ENCODE data around the gene DRAM1.
A peak's percentile ranks its signal among the peaks of the same experiment; 100 is the strongest.
"Not testable (repeated sequence)": the region's sequence is repeated elsewhere in the genome, so short reads cannot be mapped to it uniquely, and the experiment has no call there.

DRAM1 gene

DNA sequence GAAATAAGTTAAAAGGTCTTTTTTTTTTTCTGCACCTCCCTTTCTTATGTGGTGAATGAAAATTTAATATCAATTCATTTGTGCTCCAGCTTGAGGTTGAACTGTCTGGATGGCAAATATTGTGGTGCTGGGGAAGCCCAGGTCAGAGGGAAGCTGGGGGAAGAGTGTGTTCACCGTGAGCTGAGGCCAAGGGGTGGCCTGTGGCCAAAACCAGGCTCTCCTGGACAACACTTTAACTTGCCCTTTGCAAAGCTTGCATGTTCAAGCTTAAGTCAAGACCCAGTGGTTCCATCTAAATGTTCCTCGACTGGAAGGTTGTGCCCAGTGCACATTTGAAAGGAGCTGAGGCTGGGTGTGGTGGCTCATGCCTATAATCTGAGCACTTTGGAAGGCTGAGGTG, 28.8 kb downstream of the DRAM1 start:
- no peak for DNase-seq (ENCODE audit: low read depth in 2 of 2)

DNA sequence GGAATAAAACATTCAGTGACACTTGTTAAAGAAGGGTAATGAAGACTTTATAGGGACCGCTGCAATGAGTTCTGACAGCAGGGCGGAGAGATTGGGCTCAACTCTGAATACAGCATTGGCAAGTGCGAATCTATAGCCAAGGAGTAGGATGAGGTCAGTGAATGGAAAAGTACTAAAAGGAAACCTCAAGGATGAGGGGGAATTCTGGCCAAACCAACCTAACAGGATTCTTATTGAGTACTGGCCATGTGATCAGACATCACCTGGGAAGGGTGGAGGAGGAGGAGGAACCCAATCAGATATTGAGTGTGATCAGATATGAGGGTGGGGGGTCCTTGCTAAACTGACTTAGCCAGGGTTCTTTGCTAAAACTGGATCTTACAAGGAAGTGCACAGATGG, 31.0 kb downstream of the DRAM1 start:
- no peak for DNase-seq (ENCODE audit: low read depth in 2 of 2)

DNA sequence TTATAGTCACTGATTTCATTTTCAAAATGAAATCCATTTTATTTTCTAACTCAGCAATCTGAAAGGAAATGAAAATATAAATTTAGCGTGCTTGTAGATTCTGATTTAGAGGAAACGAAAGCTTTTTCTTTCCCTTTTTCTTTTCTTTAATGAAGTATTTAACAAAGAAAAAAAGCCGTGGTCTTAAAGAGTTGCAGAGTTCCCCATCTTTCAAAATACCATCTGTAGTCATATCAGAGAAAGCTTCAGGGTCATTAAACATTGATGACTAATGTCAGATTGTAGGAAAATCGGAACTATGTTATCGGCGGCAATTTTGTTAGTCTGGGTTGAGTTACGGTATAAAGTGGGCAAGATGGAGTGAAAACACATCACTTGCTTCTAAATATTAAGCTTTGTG, 32.3 kb downstream of the DRAM1 start:
- no peak for DNase-seq (ENCODE audit: low read depth in 2 of 2)

DNA sequence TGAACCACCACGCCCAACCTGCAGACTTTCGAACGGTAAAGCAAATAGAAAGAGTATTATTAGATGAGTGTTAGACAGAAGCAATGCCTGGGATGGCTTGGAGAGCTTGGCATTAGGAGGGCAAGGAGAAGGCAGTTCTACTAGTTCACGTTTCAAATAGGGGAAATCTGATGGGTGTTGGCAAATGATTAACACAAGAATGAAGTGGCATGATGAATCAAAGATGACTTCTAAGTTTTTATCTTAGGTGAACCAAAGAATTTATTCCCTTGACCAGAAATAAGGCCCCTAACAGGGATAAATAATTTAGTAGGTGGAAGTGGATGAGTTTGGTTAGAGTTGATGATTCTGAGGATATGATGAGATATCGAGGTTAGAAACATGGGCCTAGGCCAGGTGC, 38.5 kb downstream of the DRAM1 start:
- DNase-seq (ENCODE audit: low read depth in 2 of 2), result no peak

DNA sequence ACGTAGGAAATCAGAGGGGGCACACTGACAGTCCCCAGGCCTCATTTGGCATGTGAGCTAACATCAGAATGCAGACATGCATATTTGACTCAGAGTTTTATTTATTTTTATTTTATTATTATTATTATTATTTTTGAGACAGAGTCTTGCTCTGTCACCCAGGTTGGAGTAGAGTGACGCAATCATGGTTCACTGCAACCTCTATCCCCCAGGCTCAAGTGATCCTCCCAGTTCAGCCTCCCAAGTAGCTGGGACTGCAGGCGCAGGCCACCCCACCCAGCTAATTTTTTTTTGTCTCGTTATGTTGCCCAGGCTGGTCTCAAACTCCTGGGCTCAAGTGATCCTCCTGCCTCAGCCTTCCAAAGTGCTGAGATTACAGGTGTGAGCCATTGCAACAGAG, 41.4 kb downstream of the DRAM1 start:
- not testable (repeated sequence) for DNase-seq (ENCODE audit: low read depth in 2 of 2)

DNA sequence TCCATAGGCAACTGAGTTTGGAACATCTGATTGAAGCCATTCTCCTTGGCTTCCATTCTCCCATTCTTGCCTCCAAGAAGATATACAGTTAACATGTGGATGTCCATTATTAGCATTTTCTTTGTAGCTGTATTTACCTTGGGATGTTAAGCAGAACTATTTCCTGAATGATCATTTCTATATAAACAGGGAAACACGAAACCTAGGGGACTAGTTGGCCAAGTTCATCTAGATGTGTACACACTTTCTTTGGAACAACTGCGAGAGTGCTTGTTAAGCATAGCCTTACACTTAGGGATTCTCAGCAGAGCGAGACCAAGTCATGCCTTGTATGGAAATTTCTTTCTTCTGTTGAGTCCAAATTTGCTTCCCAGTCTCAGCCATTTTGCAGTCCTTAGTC, 42.1 kb downstream of the DRAM1 start:
- no peak for DNase-seq (ENCODE audit: low read depth in 2 of 2)

DNA sequence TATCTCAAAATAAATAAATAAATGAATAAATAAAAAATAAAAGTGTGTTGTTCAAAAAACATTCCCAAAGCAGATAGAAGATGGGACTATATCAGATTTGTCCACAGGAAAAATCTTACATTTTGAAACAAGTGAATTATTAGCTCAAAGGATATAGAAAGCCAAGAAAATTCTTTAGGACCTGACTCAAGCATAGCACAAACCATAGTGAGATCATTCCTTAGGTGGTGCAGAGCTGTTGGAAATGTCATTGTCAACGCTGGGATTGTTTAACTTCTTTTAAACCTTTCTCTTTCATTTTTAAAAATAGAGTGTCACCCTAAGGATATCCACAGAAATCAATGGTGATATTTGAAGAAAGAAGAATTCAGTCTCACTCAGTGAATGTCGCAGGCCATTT, 43.5 kb downstream of the DRAM1 start:
- DNase-seq (ENCODE audit: low read depth in 2 of 2), result no peak

DNA sequence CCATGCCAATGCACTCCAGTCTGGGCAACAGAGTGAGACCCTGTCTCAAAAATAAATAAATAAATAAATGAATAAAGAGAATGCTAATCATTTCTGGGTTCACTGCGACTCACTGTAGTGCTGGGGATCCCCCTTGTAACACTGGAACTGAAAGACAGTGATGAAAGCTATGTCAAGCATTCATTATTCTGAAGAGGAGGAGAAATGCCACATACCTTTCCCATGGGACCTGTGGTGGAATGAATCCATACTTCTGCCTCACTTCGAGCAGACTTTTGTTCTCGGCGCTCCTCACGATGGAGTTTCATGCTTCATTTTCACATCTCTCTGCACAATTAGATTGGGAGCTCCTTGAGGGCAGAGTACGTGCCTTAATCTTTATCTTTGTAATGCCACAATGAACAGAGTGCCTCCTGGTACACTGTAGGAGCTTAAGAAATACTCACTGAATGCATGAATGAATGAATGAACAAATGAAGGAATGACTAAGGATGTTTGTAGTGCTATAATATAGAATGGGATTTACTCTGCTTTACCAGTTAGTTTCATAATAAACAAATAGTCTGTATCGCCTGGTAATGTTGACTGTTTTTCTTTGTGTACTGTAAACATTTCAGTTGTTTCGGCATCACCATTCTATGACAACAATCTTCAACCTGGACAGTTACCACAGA, 45.8 kb downstream of the DRAM1 start:
- no peak for DNase-seq (ENCODE audit: low read depth in 2 of 2)

DNA sequence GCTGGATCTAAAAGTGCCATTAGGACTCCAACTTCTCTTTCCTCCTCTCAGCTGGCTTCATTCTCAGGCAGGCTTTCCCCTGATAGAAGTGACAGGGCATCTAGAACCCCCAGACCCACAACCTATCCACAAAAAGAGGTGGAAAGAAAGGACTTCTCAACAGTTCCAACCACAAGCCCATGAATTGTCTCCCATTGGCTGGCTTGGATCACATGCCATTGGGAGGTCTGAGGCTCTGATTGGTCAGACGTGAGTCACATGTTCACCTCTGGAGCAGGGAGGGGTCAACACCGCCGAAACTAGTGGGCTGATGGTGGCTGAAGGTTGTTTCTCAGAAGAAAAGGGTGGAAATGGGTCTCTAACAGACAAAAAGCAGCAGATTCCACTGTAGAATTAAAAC, 47.2 kb downstream of the DRAM1 start:
- no peak for DNase-seq (ENCODE audit: low read depth in 2 of 2)

DNA sequence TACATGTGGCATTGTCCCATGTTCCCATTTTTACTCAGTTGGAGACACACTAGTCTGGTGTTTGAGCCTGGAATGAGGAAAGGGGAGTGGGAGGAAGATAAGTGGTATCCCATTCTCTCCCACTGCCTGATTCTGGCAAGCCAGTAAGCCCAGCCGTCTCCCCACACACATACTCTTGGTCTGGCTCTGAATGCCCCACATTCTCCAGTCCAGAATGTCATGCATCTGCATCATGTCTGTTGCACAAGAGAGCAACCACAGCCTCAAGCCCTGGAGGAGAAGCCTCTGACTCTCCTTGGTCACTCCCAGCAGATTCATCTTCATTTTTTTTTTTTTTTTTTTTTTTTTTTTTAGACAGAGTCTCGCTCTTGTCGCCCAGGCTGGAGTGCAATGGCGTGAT, 48.0 kb downstream of the DRAM1 start:
- DNase-seq (ENCODE audit: low read depth in 2 of 2), result no peak

DNA sequence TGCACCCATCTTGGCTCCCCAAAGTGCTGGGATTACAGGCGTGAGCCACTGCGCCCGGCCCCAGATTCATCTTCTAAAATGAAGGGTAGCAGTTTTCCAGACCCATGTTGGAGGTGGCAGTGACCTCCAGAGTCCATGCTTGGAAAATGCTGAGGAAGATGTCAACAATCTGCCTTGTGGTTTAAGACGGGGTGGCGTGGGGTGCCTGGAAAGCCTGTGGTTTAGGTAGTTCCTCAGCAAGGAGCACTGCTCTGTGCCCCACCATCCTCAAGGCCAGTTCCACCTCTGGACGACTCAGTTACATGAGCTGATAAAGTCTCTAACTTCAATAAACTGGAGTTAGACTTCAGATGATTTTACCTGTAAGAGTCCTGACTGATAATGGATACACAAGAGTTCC, 48.6 kb downstream of the DRAM1 start:
- no peak for DNase-seq (ENCODE audit: low read depth in 2 of 2)

DNA sequence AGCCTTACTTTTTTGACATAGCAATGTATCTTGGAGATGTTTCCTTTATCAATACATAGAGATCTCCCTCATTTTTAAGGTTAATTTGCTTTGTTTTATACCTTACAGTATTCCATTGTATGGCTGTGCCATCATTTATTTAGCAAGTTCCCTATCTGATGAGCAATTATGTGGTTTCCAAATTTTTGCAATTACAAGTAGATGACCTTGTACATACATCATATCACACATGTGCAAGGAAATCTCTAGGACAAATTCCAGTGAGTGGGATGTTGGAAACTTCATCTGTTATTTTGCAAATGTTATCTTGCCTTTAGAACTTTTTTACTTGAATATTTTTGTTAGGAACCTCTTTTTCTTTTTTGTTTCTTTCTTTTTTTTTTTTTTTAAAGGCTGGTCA, 49.7 kb downstream of the DRAM1 start:
- no peak for DNase-seq (ENCODE audit: low read depth in 2 of 2)

DNA sequence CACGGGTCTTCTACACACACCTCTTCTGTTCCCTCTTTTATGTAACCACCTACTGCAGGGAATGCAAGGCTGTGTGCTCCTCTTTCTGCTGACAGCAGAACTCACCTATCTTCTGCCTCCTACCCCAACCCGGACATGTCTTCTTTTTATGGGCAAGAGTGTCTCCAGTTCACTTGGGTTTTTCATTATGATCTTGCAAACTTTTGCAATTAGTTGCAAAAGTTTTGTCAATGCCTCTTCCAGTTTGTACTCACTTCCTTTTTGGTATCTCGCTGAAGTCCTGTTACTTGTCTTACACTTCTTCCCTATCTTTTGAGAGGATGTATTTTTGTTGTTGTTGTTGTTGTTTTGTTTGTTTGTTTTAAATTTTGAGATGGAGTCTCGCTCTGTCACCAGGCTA, 50.6 kb downstream of the DRAM1 start:
- no peak for DNase-seq (ENCODE audit: low read depth in 2 of 2)

DNA sequence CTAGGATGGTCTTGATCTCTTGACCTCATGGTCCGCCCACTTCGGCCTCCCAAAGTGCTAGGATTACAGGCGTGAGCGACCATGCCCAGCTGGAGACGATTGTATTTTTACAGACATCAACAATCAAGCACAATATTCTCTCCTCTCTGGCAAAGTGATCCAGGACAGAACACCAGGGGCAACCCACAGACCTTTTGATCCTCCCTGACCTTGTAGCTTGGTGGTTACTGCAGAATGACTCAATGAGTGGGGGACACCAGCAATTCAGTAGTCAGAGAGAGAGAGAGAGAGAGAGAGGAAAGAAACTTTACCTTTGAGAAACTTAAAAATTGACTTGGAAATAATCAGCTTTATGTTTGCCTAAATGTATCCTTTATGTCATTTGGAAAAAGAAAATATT, 51.2 kb downstream of the DRAM1 start:
- no peak for DNase-seq (ENCODE audit: low read depth in 2 of 2)

DNA sequence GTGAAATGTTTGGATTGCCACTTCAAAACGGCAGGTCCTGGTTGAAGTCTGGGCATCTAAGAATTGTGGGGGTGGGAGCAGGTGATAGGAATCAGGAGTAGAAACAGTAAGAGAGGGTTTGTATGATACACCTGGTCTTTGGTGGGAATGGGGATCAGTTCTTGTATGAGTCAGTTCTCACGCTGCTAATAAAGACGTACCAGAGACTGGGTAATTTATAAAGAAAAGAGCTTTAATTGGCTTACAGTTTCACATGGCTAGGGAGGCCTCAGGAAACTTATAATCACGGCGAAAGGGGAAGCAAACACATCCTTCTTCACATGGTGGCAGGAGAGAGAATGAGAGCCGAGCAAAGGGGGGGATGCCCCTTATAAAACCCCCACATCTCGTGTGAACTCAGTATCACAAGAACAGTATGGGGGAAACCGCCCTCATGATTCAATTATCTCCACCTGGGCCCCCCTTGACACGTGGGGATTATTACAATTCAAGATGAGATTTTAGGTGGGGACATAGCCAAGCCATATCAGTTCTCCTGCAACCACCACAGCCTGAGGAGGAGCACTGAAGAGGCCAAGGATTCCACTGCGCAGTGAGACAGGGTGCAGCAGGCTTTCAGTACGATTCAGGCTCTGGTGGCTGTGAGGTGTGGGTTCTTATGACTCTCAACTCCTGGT, 52.1 kb downstream of the DRAM1 start:
- no peak for DNase-seq (ENCODE audit: low read depth in 2 of 2)

DNA sequence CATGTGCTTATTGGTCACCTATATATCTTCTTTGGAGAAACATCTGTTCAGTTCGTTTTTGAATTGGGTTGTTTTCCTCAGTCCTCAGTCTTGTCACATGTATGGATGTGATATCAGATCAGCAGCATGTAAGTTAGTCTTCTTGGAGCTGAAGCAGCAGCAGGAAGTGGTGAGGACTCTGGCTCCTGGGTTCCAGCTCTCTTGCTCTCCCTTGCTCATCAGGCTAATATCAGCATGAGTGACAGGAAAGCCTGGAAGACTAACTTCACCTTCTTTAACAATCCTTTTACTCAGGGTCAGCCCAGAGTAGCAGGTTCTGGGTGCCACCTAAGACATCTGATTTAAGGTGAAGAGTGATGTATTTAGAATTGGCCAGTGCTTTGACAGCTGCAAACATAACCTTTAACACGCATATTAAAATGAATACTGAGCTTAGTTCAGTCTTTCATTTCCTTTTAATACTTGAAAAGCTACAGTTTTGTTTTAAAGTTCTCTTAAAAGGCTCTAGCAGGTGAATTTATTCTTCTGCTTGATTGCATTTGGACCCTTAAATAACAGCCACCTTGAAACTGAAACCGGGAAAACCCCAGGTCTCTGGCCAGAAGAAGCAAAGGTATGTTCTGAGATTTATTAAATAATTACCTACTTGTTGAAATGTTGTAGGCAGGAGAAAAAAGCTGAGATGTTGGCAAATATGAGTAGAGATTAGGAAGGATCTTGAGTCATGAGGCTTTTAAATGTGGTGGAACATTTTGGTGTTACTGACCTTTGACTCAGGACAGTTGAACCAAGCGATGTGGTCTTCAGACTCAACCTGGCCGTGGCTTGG, 54.3 kb downstream of the DRAM1 start:
- no peak for DNase-seq (ENCODE audit: low read depth in 2 of 2)

DNA sequence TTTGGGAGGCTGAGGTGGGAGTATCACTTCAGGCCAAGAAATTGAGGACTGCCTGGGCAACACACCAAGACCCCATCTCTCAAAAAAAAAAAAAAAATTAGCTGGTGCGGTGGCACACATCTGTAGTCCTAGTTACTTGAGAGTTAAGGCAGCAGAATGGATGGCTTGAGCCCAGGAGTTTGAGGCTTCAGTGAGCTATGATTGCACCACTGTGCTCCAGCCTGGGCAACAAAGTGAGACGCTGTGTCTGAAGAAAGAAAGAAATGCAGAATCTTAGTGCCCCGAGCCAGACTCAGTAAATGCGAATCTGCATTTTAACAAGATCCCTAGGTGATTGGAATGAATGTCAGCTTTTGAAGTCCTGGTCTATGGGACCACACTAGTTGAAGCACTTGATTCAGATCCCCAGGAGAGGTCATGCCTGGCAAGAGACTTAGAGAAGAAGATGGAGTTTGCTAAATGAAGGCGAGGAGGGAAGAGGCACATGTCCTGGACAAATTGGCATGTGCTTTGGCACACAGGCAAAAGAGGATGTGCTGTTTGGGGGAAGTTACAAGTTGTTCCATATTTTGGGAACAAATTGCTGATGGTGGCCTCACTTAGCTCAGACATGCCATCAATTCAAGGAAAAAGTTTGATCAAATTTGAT, 56.6 kb downstream of the DRAM1 start:
- no peak for DNase-seq (ENCODE audit: low read depth in 2 of 2)

DNA sequence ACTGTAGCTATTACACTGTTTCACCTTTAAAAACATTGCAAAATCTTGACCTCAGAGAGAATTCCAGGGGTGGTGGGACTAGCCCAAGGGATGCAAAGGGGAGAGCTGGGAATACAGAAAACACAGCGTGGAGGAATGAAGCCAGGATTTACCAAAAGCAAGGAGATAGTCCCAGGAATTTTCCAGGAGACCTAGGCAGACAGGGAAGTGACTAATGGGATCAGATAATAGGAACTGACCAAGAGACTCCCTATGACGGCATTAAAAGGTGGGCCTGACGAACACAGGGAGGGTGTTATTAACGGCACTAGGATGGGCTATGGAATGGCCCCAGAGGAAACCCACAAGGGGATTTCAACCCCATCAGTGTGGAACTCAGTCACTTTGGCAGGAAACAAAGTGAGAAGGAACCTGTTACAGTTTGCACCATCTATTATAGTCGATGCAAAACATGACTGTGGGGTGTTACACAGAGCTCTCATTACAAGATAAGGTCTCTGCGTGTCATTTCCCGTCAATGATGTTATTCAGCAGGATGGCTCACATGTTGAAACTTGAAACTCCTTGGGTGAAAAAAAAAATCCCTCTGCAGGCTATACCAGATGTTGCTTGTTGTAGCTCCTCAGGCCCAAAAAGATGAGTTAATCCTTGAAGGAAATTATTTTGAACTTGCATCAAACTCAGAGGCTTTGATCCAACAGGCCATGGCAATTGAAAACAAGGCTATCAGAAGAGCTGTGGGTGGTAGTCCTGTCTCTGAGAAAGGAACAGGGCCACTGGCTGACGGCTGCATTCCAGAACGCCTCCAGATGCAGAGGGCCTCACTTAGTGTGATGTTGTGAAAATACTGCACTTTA, 58.7 kb downstream of the DRAM1 start:
- DNase-seq (ENCODE audit: low read depth in 2 of 2), result no peak

DNA sequence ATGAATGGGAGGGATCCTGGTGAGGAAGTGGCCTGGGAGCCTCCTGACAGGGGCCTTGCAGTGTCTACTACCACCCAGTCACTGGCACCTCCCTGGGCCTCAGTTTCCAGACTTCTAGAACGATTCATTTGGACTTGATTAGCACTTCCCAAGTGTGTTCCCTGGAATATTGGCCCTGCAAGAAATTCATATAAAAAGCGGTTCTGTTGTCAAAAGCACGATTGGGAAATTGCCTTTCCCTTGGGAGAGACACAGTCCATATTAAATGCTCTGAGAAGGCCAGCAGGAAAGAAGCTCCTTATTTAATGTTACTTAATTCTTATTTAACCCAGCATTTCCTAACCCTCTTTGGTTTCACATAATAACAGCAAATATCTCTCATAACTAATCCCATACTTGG, 61.9 kb downstream of the DRAM1 start:
- no peak for DNase-seq (ENCODE audit: low read depth in 2 of 2)

DNA sequence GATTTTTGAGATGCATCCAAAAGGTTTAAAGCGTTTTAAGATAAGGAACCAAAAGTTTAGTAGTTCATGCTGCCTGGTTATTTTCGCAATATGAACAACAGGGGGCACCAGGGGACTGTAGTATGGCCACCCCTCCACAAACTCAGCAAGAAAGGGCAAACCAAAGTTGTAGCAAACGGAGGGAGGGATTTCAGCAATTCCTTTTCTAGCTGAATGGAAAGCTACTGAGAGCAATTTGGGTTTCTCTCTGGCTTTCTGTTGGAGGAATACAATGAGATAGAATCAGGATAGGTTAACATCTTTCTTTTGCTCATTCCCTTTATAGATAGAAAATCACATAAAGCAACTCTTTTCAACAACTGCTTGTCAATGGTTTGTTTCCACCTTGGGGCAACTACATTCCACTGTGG, 62.5 kb downstream of the DRAM1 start:
- DNase-seq (ENCODE audit: low read depth in 2 of 2), result peak; percentile 33 to 35

DNA sequence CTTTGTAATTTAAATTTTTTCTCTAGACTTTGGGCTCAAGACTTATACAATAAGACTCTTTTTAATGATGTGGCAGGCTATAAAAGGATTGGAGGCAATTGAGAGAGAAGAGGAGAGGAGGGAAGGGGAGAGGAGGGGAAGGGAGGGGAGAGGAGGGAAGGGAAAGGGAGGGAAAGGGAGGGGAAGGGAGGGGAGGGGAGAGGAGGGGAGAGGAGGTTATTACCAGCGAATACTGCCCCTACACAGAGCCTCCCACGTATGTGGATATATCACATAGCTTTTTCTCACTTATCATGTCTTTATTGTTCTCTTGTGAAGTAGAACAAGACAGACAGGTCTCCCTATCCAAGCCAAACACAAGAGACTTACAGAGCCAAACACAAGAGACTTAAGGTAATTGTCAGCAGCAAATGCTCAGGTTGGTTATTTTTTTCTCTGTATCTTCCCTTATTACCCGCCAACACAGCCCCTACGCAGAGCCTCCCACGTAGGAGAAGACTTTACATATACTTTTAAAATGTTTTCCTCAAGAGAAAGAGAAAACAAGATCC, 63.1 kb downstream of the DRAM1 start:
- no peak for DNase-seq (ENCODE audit: low read depth in 2 of 2)
